Heart right ventricle (tissue), 16 donors: ENCODE results near the gene ZNF454. TPM values are rescaled to one million over a fixed set of nuclear protein-coding genes. Genes with fewer than 3 reads are reported as not detected.

Source experiments
- ATAC-seq, 8 donors: fragments of 200-7000 bp; cut with Tn5 transposase; one replicate each; pipeline ENCODE4 v1.9.1; 2020; ENCODE audit warnings: mild to moderate bottlenecking in 8 of 8, moderate library complexity in 8 of 8, moderate number of reproducible peaks in 1 of 8
- DNase-seq, 2 donors: peaks; one replicate each; pipeline ENCODE4 v3.0.0-alpha.2; 2020
- H3K27ac ChIP-seq, 10 donors: fragments of 200-600 bp; sonication (generic) in 2 of 10; one replicate each; pipeline versions ENCODE4 v1.5.0 to v1.8.0; 2020 to 2022; ENCODE audit warnings: mild to moderate bottlenecking in 3 of 10
- H3K27me3 ChIP-seq, 7 donors: fragments of 200-600 bp; one replicate each; pipeline ENCODE4 v1.8.0; 2021 to 2022; ENCODE audit warnings: mild to moderate bottlenecking in 2 of 7
- H3K36me3 ChIP-seq, 9 donors: fragments of 200-600 bp; sonication (generic) in 1 of 9; one replicate each; pipeline versions ENCODE4 v1.5.0 to v1.8.0; 2020 to 2022; ENCODE audit warnings: mild to moderate bottlenecking in 2 of 9
- H3K4me1 ChIP-seq, 9 donors: fragments of 200-600 bp; sonication (generic) in 1 of 9; one replicate each; pipeline versions ENCODE4 v1.5.0 to v1.8.0; 2020 to 2022; ENCODE audit warnings: mild to moderate bottlenecking in 4 of 9
- H3K4me3 ChIP-seq, 10 donors: fragments of 200-600 bp; sonication (generic) in 2 of 10; one replicate each; pipeline versions ENCODE4 v1.5.0 to v1.8.0; 2020 to 2022; ENCODE audit warnings: mild to moderate bottlenecking in 7 of 10, moderate library complexity in 2 of 10
- H3K9me3 ChIP-seq, 11 donors: fragments of 200-600 bp in 10 of 11; sonication (generic) in 2 of 11; one replicate each; pipeline versions ENCODE4 v1.5.0 to v1.8.0; 2013 to 2022; ENCODE audit warnings: mild to moderate bottlenecking in 2 of 11, control low read depth in 1 of 11, moderate library complexity in 1 of 11
- CTCF ChIP-seq, 9 donors: fragments of 200-600 bp; sonication (generic) in 2 of 9; IDR thresholded peaks; one replicate each; pipeline versions ENCODE4 v1.5.0 to v1.8.0; 2021 to 2022; ENCODE audit warnings: antibody characterized with exemption in 9 of 9, mild to moderate bottlenecking in 5 of 9, moderate library complexity in 1 of 9
- WGBS, 2 donors: extraction: QIAGEN DNeasy Blood & Tissue Kit; methylation state at CpG; one replicate each; pipeline ENCODE4 v1.1.7; 2013; ENCODE audit warnings: inconsistent platforms in 1 of 2; 5-methylcytosine and 5-hydroxymethylcytosine counted together
- intact Hi-C, 10 donors: fragments of 100-400 bp; cut with DNase I; formaldehyde crosslinking; loops; one replicate each; pipeline versions ENCODE4 v1.11.1 to v1.14.2; 2022
- polyA plus RNA-seq, 2 donors: library from polyadenylated mRNA; stranded (reverse); fragments of 200-250 nt; gene quantifications; one replicate each; pipeline ENCODE4 v1.2.3, GENCODE V29; 2013
- total RNA-seq, 10 donors: library from RNA; stranded (reverse); fragmentation: NEBNext Ultra II Directional in 3 of 10; extraction: Animal tissue kit (Norgen Biotek cat#: 25700) in 3 of 10; gene quantifications; one replicate each; pipeline versions ENCODE4 v1.2.1 to v1.2.4, GENCODE V29; 2021 to 2023
- donor health status: Arrhythmogenic right ventricular cardiomyopathy.
- donor health status: ischemic (EF 13 %, LVEDD 7.1; RV severe dilation, severe dysfunction).
- donor health status: healthy with polysubstance abuse.
- donor health status: DM: no; HTN: yes; CAD: no.
- donor health status: DM: no; HTN: no; CAD: no.
- donor health status: ischemic (EF 25% LVEDD 6.9; RV normal size, moderate dysfunction).
- donor health status: ischemic (EF 25% LVEDD 5.7; RV mildly dilated, moderate dysfunction).
- donor health status: healthy.
- donor health status: DM: yes; HTN: yes; CAD: no.
- donor health status: Ischemic cardiomyopathy.
- donor health status: ischemic (EF 35%, LVEDD 5.7; RV mildly dilated, moderate dysfunction).
- donor health status: nonischemic (EF 11% LVEDD 7.7; RV severe dilation, severe dysfunction).
- donor health status: DM: yes; HTN: yes; CAD: no.
- donor health status: PGD.
- donor health status: ischemic (EF 29% LVEDD 5.4; RV normal size, mild dysfunction).
- donor health status: nonischemic (EF 23%, LVEDD 6.1; RV moderate dilation, normal function).

ZNF454 gene
- total and polyA plus RNA-seq, 12 donors, result 0.84 to 2.7 (median 1.7) TPM

GRCh38 chr5:178998441-178998840, 57.4 kb downstream of the ZNF454 start:
- no peak for DNase-seq
- H3K4me1 ChIP-seq, result peaks cover 0 to 2% (median 0%) of the 10 kb centered on the region in 9 donors
- intact Hi-C loops, result no loop called here
- peaks cover 0 to 18% (median 0%) of the 10 kb centered on the region in 11 donors for H3K9me3 ChIP-seq
- H3K4me3 ChIP-seq, result no peak overlapping the region
- ATAC-seq, result no peak
- H3K36me3 ChIP-seq, result no peaks in the 10 kb centered on the region
- H3K27me3 ChIP-seq, result peaks cover 11 to 44% (median 35%) of the 10 kb centered on the region in 7 donors
- no peak overlapping the region for H3K27ac ChIP-seq
- WGBS, 2 donors, result 92 to 94% methylated on average over 13 of the region's 13 CpGs
- no peak for TF ChIP-seq CTCF (IDR thresholded peaks at IDR 0.05)

GRCh38 chr5:179006564-179006963, 65.6 kb downstream of the ZNF454 start:
- DNase-seq (no peak), ATAC-seq (no peak)
- no peak for TF ChIP-seq CTCF (IDR thresholded peaks at IDR 0.05)
- Histone ChIP-seq H3K4me3 (no peak overlapping the region), H3K27me3 (no peaks in the 10 kb centered on the region), H3K9me3 (peaks cover 0 to 56% (median 2%) of the 10 kb centered on the region in 11 donors), H3K36me3 (no peaks in the 10 kb centered on the region), H3K4me1 (no peaks in the 10 kb centered on the region), H3K27ac (no peak overlapping the region)
- 76 to 89% methylated on average over 2 of the region's 2 CpGs for WGBS, 2 donors
- intact Hi-C loops, result no loop called here

- Histone ChIP-seq H3K9me3 (peaks cover 0 to 74% (median 10%) of the 10 kb centered on the region in 11 donors), H3K4me1 (no peaks in the 10 kb centered on the region), H3K27me3 (no peaks in the 10 kb centered on the region), H3K36me3 (no peaks in the 10 kb centered on the region), H3K4me3 (no peak overlapping the region), H3K27ac (no peak overlapping the region)
- DNase-seq, result no peak
- intact Hi-C loops, result no loop called here
- ATAC-seq, result no peak
- WGBS, 2 donors, result 19 to 21% methylated on average over 1 of the region's 1 CpG
- peak in 1 of 9 donors; percentile 25 for TF ChIP-seq CTCF (IDR thresholded peaks at IDR 0.05)
Measured at GRCh38 chr5:179008667-179009066, 67.7 kb downstream of the ZNF454 start.

Other genes with a start within 250 kb of the ZNF454 start
- gene ZNF354A, start 210.5 kb upstream of the ZNF454 start, total RNA-seq, result 1 to 10 TPM; 4.3 to 8.8 (median 6.4) TPM
- gene ZNF354A, start 210.5 kb upstream of the ZNF454 start, polyA plus RNA-seq, result 10 to 100 TPM in 1 of 2 donors, 1 to 10 TPM in 1; 5.7 to 15.5 TPM
- 10 to 100 TPM in 1 of 10 donors, 1 to 10 TPM in 9; 5.5 to 10.9 (median 7.4) TPM for gene ZNF354B, start 81.2 kb upstream of the ZNF454 start, total RNA-seq
- 10 to 100 TPM in 1 of 2 donors, 1 to 10 TPM in 1; 3.4 to 12.1 TPM for gene ZNF354B, start 81.2 kb upstream of the ZNF454 start, polyA plus RNA-seq
- 1 to 10 TPM in 7 of 10 donors, under 1 TPM in 3; 0.77 to 1.7 (median 1.1) TPM for gene ZFP2, start 45.3 kb upstream of the ZNF454 start, total RNA-seq
- gene ZFP2, start 45.3 kb upstream of the ZNF454 start, polyA plus RNA-seq, result 1 to 10 TPM in 1 of 2 donors, under 1 TPM in 1; 0.38 to 2.1 TPM
- not detected for gene GRM6, start 54.1 kb downstream of the ZNF454 start, total RNA-seq
- not detected for gene GRM6, start 54.1 kb downstream of the ZNF454 start, polyA plus RNA-seq
- 1 to 10 TPM; 1.8 to 4.5 (median 3.6) TPM for gene ZNF879, start 82.6 kb downstream of the ZNF454 start, total RNA-seq
- 1 to 10 TPM; 1.4 to 3.7 TPM for gene ZNF879, start 82.6 kb downstream of the ZNF454 start, polyA plus RNA-seq
- gene ZNF354C, start 119.2 kb downstream of the ZNF454 start, total RNA-seq, result 1 to 10 TPM; 3.5 to 5.5 (median 4.2) TPM
- 1 to 10 TPM; 1.1 to 2.3 TPM for gene ZNF354C, start 119.2 kb downstream of the ZNF454 start, polyA plus RNA-seq